PC-9 (cell line): ENCODE measurements around the gene PPP1R3C. TPM values are rescaled to one million over a fixed set of nuclear protein-coding genes. Genes with fewer than 3 reads are reported as not detected.
A peak's percentile ranks its signal among the peaks of the same experiment; 100 is the strongest.

Experiments
- BruUV-seq: library from RNA; stranded (reverse); fragments of 400-500 nt; replicated peaks from 2 replicates; lab custom pipeline; 2021; lab: Mats Ljungman, UMichigan
- CTCF ChIA-PET: fragments of 300-600 bp; sonication (Branson Sonifier 250); formaldehyde crosslinking; loops from one replicate; lab custom pipeline; 2022; ENCODE audit warnings: antibody characterized with exemption; lab: Charles Lee
- POLR2A ChIA-PET: fragments of 300-600 bp; sonication (Branson Sonifier 250); formaldehyde crosslinking; loops from one replicate; lab custom pipeline; 2022; ENCODE audit warnings: antibody characterized with exemption; ENCODE audit not compliant: unreplicated experiment; lab: Charles Lee
- DNase-seq, 2 experiments: peaks; one replicate each; pipeline versions ENCODE4 v3.0.0 to v3.0.0-alpha.2; 2015 to 2022; ENCODE audit warnings: mixed read lengths in 1 of 2
- H2AFZ ChIP-seq: fragments of 200-600 bp; sonication (generic); 2 replicates; pipeline ENCODE4 v1.8.1; 2017; ENCODE audit warnings: antibody characterized with exemption
- H3F3A ChIP-seq: fragments of 200-600 bp; sonication (generic); 2 replicates; pipeline ENCODE4 v1.8.1; 2017; ENCODE audit warnings: antibody characterized with exemption, mild to moderate bottlenecking, low read depth; ENCODE audit not compliant: insufficient read depth
- H3K27ac ChIP-seq: fragments of 200-600 bp; sonication (generic); 2 replicates; pipeline ENCODE4 v1.6.1; 2016; ENCODE audit warnings: mixed run types
- H3K27me3 ChIP-seq: fragments of 200-600 bp; sonication (generic); 2 replicates; pipeline ENCODE4 v1.6.1; 2016; ENCODE audit warnings: low read depth, mixed run types; ENCODE audit not compliant: insufficient read depth
- H3K36me3 ChIP-seq: fragments of 200-600 bp; sonication (generic); 2 replicates; pipeline ENCODE4 v1.6.1; 2016; ENCODE audit warnings: low read depth, mixed run types
- H3K4me1 ChIP-seq: fragments of 200-600 bp; sonication (generic); replicated peaks from 2 replicates; pipeline ENCODE4 v1.6.1; 2016; ENCODE audit warnings: mixed run types; ENCODE audit not compliant: insufficient read depth
- H3K4me2 ChIP-seq: fragments of 200-600 bp; sonication (generic); 2 replicates; pipeline ENCODE4 v1.6.1; 2017; ENCODE audit warnings: mixed run types
- H3K4me3 ChIP-seq: fragments of 200-600 bp; sonication (generic); 2 replicates; pipeline ENCODE4 v1.6.1; 2016; ENCODE audit warnings: mixed run types
- H3K79me2 ChIP-seq: fragments of 200-600 bp; sonication (generic); 2 replicates; pipeline ENCODE4 v1.6.1; 2017; ENCODE audit warnings: low read depth, mixed run types
- H3K9me2 ChIP-seq: fragments of 200-600 bp; sonication (generic); 2 replicates; pipeline ENCODE4 v1.8.1; 2017; ENCODE audit warnings: mild to moderate bottlenecking; ENCODE audit not compliant: insufficient read depth
- H3K9me3 ChIP-seq: fragments of 200-600 bp; sonication (generic); 2 replicates; pipeline ENCODE4 v1.8.1; 2016; ENCODE audit warnings: low read depth; ENCODE audit not compliant: insufficient read depth
- H4K20me1 ChIP-seq: fragments of 200-600 bp; sonication (generic); 2 replicates; pipeline ENCODE4 v1.8.1; 2017; ENCODE audit not compliant: insufficient read depth
- EZH2 ChIP-seq: fragments of 200-600 bp; sonication (generic); IDR thresholded peaks from 2 replicates; pipeline ENCODE4 v1.8.0; 2017; ENCODE audit warnings: antibody characterized with exemption, low read depth
- intact Hi-C: fragments of 100-400 bp; cut with micrococcal nuclease; formaldehyde crosslinking; loops from one replicate; pipeline ENCODE4 v1.10.0; 2022; ENCODE audit not compliant: unreplicated experiment
- total RNA-seq: library from RNA; stranded (reverse); gene quantifications from 2 replicates; pipeline ENCODE4 v1.2.3, GENCODE V29; 2021
- TF ChIP-seq, protein P1 (sequence below): fragments of 200-600 bp; sonication (generic); conservative IDR thresholded peaks from 2 replicates; pipeline ENCODE4 v1.6.1; 2017; ENCODE audit warnings: mixed run types, antibody characterized with exemption, mild to moderate bottlenecking, moderate library complexity

The PPP1R3C gene
- total RNA-seq, 1 experiment from 2014 or later = 1.8 TPM

DNA sequence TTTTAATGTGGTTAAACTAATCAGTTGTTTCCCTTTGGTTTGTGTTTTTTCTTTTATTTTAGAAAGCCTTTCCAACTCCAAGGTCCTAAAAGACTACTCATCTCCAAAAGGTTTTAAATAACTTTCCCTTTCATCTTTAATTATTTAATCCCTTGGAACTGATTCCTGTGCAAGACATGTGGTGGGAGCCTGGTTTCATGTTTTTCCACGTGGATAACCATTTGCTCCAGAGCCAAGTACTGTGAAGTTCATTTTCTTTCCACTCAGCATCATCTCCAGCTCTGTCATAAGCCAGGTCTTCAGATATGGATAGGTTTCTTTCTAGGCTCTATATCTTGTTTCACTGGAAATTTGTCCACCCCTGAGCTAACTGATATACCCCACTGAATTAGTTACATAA, 16.7 kb downstream of the PPP1R3C start:
- no peak overlapping the region for H3K27ac ChIP-seq
- no peak overlapping the region for H3K4me2 ChIP-seq

DNA sequence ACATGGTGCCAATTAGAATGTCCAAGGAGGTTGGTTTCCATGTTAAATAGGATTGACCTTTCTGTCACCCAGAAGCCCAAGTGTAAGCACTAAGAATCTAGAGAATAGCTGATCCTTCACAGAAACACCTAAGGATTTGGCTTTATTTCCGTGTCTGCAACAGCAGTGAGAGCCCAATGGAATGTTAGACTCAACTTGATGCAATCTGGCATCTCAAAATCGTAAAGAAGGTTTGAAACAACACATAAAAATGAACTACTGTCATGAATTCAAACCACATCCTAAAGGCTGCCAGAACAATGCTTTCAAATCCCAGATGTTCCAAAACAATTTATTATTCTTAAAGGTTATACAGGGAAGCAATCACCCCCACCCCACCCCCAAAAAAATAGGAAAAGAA, 18.6 kb downstream of the PPP1R3C start:
- ChIA-PET POLR2A (no interaction called here), CTCF (no interaction called here)
- Histone ChIP-seq H3K79me2 (no peaks in the 10 kb centered on the region), H3K36me3 (no peaks in the 10 kb centered on the region), H3K4me1 (peaks cover 43% of the 10 kb centered on the region), H4K20me1 (no peaks in the 10 kb centered on the region), H3K4me3 (no peak overlapping the region), H3K9me2 (no peaks in the 10 kb centered on the region), H3K9me3 (no peaks in the 10 kb centered on the region), H3K27me3 (no peaks in the 10 kb centered on the region), H3F3A (peaks cover 27% of the 10 kb centered on the region), H3K27ac (peak overlapping the region; percentile 58), H2AFZ (no peak overlapping the region), H3K4me2 (peak overlapping the region; percentile 40)
- peak in 1 of 2 experiments; percentile 39 for DNase-seq
- TF ChIP-seq EZH2 = no peak
- TF ChIP-seq, protein P1, sequence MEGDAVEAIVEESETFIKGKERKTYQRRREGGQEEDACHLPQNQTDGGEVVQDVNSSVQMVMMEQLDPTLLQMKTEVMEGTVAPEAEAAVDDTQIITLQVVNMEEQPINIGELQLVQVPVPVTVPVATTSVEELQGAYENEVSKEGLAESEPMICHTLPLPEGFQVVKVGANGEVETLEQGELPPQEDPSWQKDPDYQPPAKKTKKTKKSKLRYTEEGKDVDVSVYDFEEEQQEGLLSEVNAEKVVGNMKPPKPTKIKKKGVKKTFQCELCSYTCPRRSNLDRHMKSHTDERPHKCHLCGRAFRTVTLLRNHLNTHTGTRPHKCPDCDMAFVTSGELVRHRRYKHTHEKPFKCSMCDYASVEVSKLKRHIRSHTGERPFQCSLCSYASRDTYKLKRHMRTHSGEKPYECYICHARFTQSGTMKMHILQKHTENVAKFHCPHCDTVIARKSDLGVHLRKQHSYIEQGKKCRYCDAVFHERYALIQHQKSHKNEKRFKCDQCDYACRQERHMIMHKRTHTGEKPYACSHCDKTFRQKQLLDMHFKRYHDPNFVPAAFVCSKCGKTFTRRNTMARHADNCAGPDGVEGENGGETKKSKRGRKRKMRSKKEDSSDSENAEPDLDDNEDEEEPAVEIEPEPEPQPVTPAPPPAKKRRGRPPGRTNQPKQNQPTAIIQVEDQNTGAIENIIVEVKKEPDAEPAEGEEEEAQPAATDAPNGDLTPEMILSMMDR = no peak
- intact Hi-C loops = loop anchor here (10.0 kb wide), 1 partner anchor 679 kb away; no protein-coding TSS in a partner anchor
- no TSS peak for BruUV-seq

More for the DNA sequence above, 16.7 kb downstream of the PPP1R3C start:
- ChIA-PET POLR2A (interaction anchor here (0.6 to 0.7 kb wide), 2 partner anchors 646 to 696 kb away, joined by 5 to 8 read pairs; no protein-coding TSS in a partner anchor), CTCF (no interaction called here)
- Histone ChIP-seq H3K79me2 (no peaks in the 10 kb centered on the region), H3K36me3 (no peaks in the 10 kb centered on the region), H3K4me1 (peaks cover 43% of the 10 kb centered on the region), H3K4me3 (no peak overlapping the region), H3K9me2 (no peaks in the 10 kb centered on the region), H3K27me3 (no peaks in the 10 kb centered on the region), H2AFZ (no peak overlapping the region), H3F3A (peaks cover 27% of the 10 kb centered on the region), H3K9me3 (no peaks in the 10 kb centered on the region), H4K20me1 (no peaks in the 10 kb centered on the region)
- intact Hi-C loops = loop anchor here (10.0 kb wide), 1 partner anchor 681 kb away; no protein-coding TSS in a partner anchor
- no peak for DNase-seq
- no peak for TF ChIP-seq EZH2
- TF ChIP-seq, protein P1 = no peak
- no TSS peak for BruUV-seq

- POLR2A ChIA-PET = interaction anchor here (0.7 kb wide), 1 partner anchor 257 kb away, joined by 7 read pairs; no protein-coding TSS in a partner anchor
- Histone ChIP-seq H3K4me3 (no peak overlapping the region), H3K27me3 (no peaks in the 10 kb centered on the region), H3K9me3 (no peaks in the 10 kb centered on the region), H3F3A (peaks cover 27% of the 10 kb centered on the region), H3K79me2 (no peaks in the 10 kb centered on the region), H3K27ac (peak overlapping the region; percentile 58), H3K9me2 (no peaks in the 10 kb centered on the region), H4K20me1 (no peaks in the 10 kb centered on the region), H2AFZ (no peak overlapping the region), H3K36me3 (no peaks in the 10 kb centered on the region), H3K4me2 (peak overlapping the region; percentile 40), H3K4me1 (peaks cover 43% of the 10 kb centered on the region)
- DNase-seq = peak; percentile 40 to 82
- CTCF ChIA-PET = no interaction called here
- intact Hi-C loops = loop anchor here (10.0 kb wide), 1 partner anchor 679 kb away; no protein-coding TSS in a partner anchor
- TF ChIP-seq, protein P1 = no peak
- TF ChIP-seq EZH2 = no peak
- TSS peak; percentile 52 for BruUV-seq
Observed at GRCh38 chr10:91613411-91614187, 19.3 kb downstream of the PPP1R3C start.
